Activated T-helper 9 cell treated with anti-CD3 and anti-CD28 coated beads, Interleukin-2, amount 50 U/mL, for 16 hours (primary cell): ENCODE measurements around the gene AGBL4.
"Not testable (repeated sequence)": the region's sequence is repeated elsewhere in the genome, so short reads cannot be mapped to it uniquely, and the experiment has no call there.

ENCODE experiments used
- DNase-seq: peaks from one replicate; pipeline ENCODE4 v3.0.0-alpha.2; 2020; ENCODE audit warnings: low read depth

The AGBL4 gene

GRCh38 chr1:49435291-49435690, 588.5 kb downstream of the AGBL4 start:
- DNase-seq: no peak

- no peak for DNase-seq
Observed at GRCh38 chr1:49424782-49425181, 599.0 kb downstream of the AGBL4 start.

GRCh38 chr1:49416758-49417157, 607.0 kb downstream of the AGBL4 start:
- no peak for DNase-seq

GRCh38 chr1:49408346-49408745, 615.4 kb downstream of the AGBL4 start:
- DNase-seq: no peak

DNA sequence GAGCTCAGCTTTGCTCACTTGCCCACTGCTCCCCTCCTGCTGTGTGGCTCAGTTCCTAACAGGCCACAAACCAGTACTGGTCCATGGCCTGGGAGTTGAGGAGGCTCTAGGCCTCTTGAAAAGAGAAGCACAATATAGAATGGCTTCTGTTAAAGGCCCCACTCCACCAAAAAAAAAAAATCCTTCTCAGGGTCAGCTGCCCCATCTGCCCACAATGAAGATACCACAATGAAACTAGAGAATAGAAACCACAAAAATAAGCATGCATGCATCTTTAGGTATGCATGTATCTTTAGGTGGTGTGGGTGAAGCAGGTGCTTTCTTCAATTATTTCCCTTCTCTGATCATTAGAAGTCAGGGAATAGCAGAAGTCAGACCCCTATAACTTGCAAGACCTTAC, 626.7 kb downstream of the AGBL4 start:
- DNase-seq: no peak

GRCh38 chr1:49394200-49394599, 629.6 kb downstream of the AGBL4 start:
- DNase-seq: no peak

GRCh38 chr1:49389699-49390098, 634.1 kb downstream of the AGBL4 start:
- DNase-seq: no peak

DNA sequence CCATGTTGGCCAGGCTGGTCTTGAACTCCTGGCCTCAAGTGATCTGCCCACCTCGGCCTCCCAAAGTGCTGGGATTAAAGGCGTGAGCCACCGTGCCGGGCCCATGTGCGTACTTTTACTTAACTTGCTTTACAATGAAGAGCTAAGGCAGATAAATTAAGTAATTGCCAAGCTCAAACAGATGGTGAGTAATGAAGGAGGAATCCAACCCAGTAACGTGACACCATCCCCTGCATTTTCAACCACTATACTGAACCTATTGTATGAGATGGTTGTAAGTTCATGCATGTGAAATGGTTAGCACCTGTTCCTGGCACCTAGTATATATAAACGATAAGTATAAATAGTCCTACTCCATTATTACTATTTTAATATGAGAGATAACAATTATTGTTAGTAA, 659.1 kb downstream of the AGBL4 start:
- no peak for DNase-seq

GRCh38 chr1:49363628-49364027, 660.1 kb downstream of the AGBL4 start:
- no peak for DNase-seq

- no peak for DNase-seq
Observed at GRCh38 chr1:49358036-49358435, 665.7 kb downstream of the AGBL4 start.

- no peak for DNase-seq
Observed at GRCh38 chr1:49356594-49356993, 667.2 kb downstream of the AGBL4 start.

DNA sequence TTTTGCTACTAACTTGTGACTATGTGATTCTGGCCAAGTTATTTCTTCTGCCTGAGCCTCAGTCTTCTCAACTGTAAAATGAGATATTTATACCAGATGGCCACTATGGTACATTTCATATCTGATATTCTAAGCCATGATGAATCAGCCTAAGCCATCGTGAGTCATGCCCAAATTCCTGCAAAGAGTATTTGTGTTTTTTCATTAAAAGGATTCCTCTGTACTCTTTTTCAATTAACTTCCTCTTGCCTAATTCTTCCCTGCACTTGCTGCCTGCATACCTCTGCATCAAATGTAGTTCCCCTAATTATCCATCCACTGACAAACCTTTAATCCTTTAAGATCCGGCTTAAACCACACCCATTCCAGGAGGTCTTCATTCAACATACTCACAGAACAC, 672.0 kb downstream of the AGBL4 start:
- DNase-seq: no peak

DNA sequence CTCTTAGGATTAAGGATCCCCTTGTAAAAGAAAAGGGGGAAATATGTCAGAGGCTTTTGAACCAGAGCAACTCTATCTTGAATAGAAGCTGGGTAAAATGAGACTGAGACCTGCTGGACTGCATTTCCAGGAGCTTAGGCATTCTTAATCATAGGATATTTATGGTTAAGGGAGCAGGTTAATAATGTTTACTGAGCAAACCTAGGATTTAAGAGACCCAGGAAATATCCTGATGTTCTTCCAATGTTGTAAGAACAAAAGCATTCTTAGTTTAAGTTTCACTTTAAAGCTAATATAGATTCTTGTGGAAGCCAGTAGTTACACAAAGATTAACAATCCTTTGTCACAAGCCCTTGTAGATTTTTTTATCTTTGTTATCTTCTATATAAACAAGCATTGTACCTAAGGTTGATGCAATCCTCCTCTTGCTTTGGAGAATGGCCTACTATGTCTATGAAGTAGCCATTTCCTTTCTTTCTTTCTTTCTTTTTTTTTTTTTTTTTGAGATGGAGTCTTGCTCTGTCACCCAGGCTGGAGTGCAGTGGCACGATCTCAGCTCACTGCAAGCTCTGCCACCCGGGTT, 676.9 kb downstream of the AGBL4 start:
- no peak for DNase-seq

DNA sequence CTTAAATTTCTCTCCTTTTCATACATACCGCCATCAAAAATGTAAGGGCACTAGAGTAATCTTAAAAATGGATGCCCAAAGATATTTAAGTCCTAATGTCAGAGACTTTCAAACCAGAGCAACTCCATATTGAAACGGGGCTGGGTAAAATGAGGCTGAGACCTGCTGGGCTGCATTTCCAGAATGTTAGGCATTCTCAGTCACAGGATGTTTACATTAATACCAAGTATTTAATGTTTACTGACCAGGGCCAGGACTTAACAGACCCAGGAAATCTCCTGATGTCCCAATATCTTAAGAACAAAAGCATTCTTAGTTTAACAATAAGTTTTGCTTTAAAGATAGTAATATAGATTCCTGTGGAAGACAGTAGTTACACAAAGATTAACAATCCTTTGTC, 683.2 kb downstream of the AGBL4 start:
- DNase-seq: no peak

DNA sequence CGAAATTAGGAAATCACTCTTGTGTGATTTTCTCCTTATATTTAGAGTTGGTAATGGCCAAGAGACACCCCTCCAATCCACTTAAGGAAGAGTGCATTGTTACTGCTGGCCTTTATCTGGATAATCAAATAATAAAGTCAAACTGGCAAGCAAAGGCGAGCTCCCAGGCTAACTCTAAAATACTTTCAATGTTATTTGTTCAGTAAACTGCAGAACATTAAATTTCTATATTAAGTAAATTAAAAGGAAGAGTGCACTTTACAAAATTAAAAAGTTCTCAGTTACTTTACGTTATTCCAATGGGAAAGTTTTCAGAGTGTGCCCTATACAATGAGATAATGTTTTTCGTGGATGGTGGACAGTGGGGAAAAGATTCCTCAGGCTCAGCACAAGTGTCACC, 684.7 kb downstream of the AGBL4 start:
- no peak for DNase-seq

- no peak for DNase-seq
Observed at GRCh38 chr1:49337251-49337650, 686.5 kb downstream of the AGBL4 start.

DNA sequence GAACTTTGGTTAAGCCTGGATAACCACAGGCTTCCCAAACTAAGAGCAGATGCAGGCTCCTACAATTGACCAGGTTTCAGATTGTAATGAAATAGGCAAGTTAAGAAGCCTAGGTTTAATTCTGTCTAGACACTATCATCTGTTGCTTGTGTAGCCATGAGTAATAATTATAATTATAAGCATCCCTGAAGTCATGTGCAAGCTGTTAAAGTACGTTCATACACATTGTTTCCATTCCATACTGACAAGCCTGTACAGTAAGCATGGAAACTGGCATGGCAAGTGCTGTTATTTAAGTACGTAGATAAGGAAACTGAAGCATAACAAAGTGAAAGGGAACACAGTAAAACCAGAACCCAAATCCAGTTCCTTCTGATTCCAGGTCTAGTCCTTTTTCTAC, 689.8 kb downstream of the AGBL4 start:
- no peak for DNase-seq

- DNase-seq: no peak
Observed at GRCh38 chr1:49331066-49331852, 692.5 kb downstream of the AGBL4 start.

- DNase-seq: no peak
Observed at GRCh38 chr1:49323925-49324540, 699.7 kb downstream of the AGBL4 start.

GRCh38 chr1:49320493-49320892, 703.3 kb downstream of the AGBL4 start:
- not testable (repeated sequence) for DNase-seq

- DNase-seq: no peak
Observed at GRCh38 chr1:49319426-49319963, 704.3 kb downstream of the AGBL4 start.

- no peak for DNase-seq
Observed at GRCh38 chr1:49318218-49318617, 705.5 kb downstream of the AGBL4 start.

- DNase-seq: no peak
Observed at GRCh38 chr1:49307457-49307856, 716.3 kb downstream of the AGBL4 start.
